Activated CD4-positive, alpha-beta T cell treated with anti-CD3 and anti-CD28 coated beads, Interleukin-2, amount 10 ng/mL, durations not matched to agents 24 days and 14 days (primary cell): ENCODE data around the gene ABCA1. TPM values are rescaled to one million over a fixed set of nuclear protein-coding genes. Genes with fewer than 3 reads are reported as not detected.
"Not testable (repeated sequence)": the region's sequence is repeated elsewhere in the genome, so short reads cannot be mapped to it uniquely, and the experiment has no call there.

Experiments
- DNase-seq: peaks from one replicate; pipeline ENCODE4 v3.0.0; 2022
- H3K27ac Mint-ChIP-seq: one replicate; pipeline ENCODE4 v1.8.0; 2022; ENCODE audit warnings: mild to moderate bottlenecking, mixed read lengths
- H3K27me3 Mint-ChIP-seq: one replicate; pipeline ENCODE4 v1.8.0; 2022; ENCODE audit warnings: mixed read lengths
- H3K36me3 Mint-ChIP-seq: one replicate; pipeline ENCODE4 v1.8.0; 2022; ENCODE audit warnings: low read depth, mild to moderate bottlenecking, mixed read lengths
- H3K4me1 Mint-ChIP-seq: one replicate; pipeline ENCODE4 v1.8.0; 2021; ENCODE audit warnings: mixed read lengths
- H3K4me3 Mint-ChIP-seq: one replicate; pipeline ENCODE4 v1.8.0; 2022; ENCODE audit warnings: mild to moderate bottlenecking, moderate library complexity, mixed read lengths
- H3K9me3 Mint-ChIP-seq: one replicate; pipeline ENCODE4 v1.8.0; 2021; ENCODE audit warnings: mixed read lengths
- intact Hi-C: fragments of 100-400 bp; cut with micrococcal nuclease; formaldehyde crosslinking; loops from one replicate; pipeline ENCODE4 v1.15.1; 2023
- total RNA-seq: library from RNA; stranded (reverse); gene quantifications from 2 replicates; pipeline ENCODE4 v1.2.3, GENCODE V29; 2022

ABCA1 gene
- total RNA-seq, 1 donor from 2014 or later = 0.56 TPM

DNA sequence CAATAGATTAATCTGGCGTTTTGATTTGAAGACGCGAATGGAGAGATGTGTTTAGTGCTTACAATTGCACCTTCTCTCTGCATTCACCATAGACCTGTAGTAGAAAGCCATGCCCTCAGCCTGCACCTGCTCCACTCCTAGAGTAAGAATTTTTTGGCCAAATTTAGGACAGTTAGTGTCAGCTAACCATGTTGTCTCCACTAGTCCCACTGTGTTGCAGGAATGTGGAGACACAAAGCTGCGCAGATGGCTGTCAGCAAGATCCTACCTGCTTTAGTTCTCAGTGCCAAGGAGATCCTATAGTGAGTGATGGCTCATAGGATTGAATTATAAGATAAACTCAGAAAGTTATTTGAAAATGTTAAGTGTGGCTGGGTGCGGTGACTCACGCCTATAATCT, 35.1 kb upstream of the ABCA1 start:
- intact Hi-C loops = loop anchor here (10.0 kb wide), 1 partner anchor 282 kb away; the partner anchor contains the start of gene SLC44A1
- DNase-seq = no peak
- Mint-ChIP-seq H3K27ac (no peak overlapping the region), H3K27me3 (no peaks in the 10 kb centered on the region), H3K9me3 (no peaks in the 10 kb centered on the region), H3K4me1 (peaks cover 29% of the 10 kb centered on the region), H3K36me3 (no peaks in the 10 kb centered on the region), H3K4me3 (no peak overlapping the region)

GRCh38 chr9:104961701-104962359, 33.9 kb upstream of the ABCA1 start:
- H3K36me3 Mint-ChIP-seq = no peaks in the 10 kb centered on the region
- peak overlapping the region; percentile 75 for H3K27ac Mint-ChIP-seq
- H3K27me3 Mint-ChIP-seq = no peaks in the 10 kb centered on the region
- DNase-seq = no peak
- H3K4me3 Mint-ChIP-seq = no peak overlapping the region
- no peaks in the 10 kb centered on the region for H3K9me3 Mint-ChIP-seq
- intact Hi-C loops = loop anchor here (1.0 to 10.0 kb wide), 4 partner anchors 29 to 283 kb away; partner anchors contain the start of genes ABCA1 and SLC44A1
- peaks cover 28% of the 10 kb centered on the region for H3K4me1 Mint-ChIP-seq

- Mint-ChIP-seq H3K36me3 (no peaks in the 10 kb centered on the region), H3K27me3 (no peaks in the 10 kb centered on the region)
These were observed 33.3 kb upstream of the ABCA1 start for GRCh38 chr9:104961238-104961637.

DNA sequence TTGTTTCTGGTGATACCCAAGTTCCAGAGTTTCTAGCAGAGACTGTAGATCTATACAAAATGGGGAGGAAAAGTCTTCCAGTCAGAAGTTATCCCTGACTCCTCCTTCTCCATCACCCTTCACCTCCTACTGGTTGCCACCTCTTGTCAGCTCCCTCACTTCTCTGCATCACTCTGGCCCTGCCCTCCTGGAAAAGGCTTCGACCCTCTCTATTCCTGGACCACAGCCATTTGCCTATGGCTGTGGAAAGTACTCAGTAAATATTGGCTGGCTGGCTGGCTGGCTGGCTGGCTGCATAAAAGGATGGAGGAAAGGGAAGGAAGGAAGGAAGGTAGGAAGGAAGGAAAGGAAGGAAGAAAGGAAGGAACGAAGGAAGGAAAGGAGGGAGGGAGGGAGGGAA, 32.7 kb upstream of the ABCA1 start:
- H3K4me1 Mint-ChIP-seq = peaks cover 28% of the 10 kb centered on the region
- no peaks in the 10 kb centered on the region for H3K36me3 Mint-ChIP-seq
- H3K27me3 Mint-ChIP-seq = no peaks in the 10 kb centered on the region
- H3K9me3 Mint-ChIP-seq = no peaks in the 10 kb centered on the region
- peak overlapping the region; percentile 74 for H3K27ac Mint-ChIP-seq
- peak overlapping the region; percentile 42 for H3K4me3 Mint-ChIP-seq
- no peak for DNase-seq
- intact Hi-C loops = loop anchor here (1.0 to 10.0 kb wide), 4 partner anchors 31 to 284 kb away; partner anchors contain the start of genes ABCA1 and SLC44A1

More at GRCh38 chr9:104961238-104961637, 33.3 kb upstream of the ABCA1 start:
- intact Hi-C loops = loop anchor here (1.0 to 10.0 kb wide), 4 partner anchors 30 to 284 kb away; partner anchors contain the start of genes ABCA1 and SLC44A1
- Mint-ChIP-seq H3K4me1 (peaks cover 28% of the 10 kb centered on the region), H3K9me3 (no peaks in the 10 kb centered on the region), H3K27ac (peak overlapping the region; percentile 75), H3K4me3 (peak overlapping the region; percentile 48)
- peak; percentile 87 for DNase-seq

GRCh38 chr9:104958751-104959150, 30.8 kb upstream of the ABCA1 start:
- Mint-ChIP-seq H3K4me1 (peaks cover 28% of the 10 kb centered on the region), H3K9me3 (no peaks in the 10 kb centered on the region), H3K36me3 (no peaks in the 10 kb centered on the region), H3K4me3 (no peak overlapping the region), H3K27me3 (no peaks in the 10 kb centered on the region), H3K27ac (no peak overlapping the region)
- intact Hi-C loops = no loop called here
- DNase-seq = no peak

DNA sequence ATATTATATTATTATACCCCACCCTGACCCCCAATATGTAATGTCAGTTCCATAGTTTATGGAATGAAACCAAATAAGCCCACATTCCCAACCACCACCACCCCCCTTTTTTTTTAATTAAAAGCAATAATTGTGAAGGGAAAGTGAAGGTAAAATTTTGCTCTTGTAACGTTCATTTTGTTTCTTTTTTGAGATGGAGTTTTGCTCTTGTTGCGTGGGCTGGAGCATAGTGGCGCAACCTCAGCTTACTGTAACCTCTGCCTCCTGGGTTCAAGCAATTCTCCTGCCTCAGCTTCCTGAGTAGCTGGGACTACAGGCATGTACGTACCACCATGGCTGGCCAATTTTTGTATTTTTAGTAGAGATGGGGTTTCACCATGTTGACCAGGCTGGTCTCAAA, 30.1 kb upstream of the ABCA1 start:
- H3K36me3 Mint-ChIP-seq, H3K27ac Mint-ChIP-seq, H3K27me3 Mint-ChIP-seq, DNase-seq, H3K9me3 Mint-ChIP-seq, H3K4me3 Mint-ChIP-seq, intact Hi-C loops: not testable (repeated sequence)
- H3K4me1 Mint-ChIP-seq = peaks cover 28% of the 10 kb centered on the region

GRCh38 chr9:104951487-104951886, 23.5 kb upstream of the ABCA1 start:
- no peaks in the 10 kb centered on the region for H3K9me3 Mint-ChIP-seq
- intact Hi-C loops = no loop called here
- H3K27ac Mint-ChIP-seq = no peak overlapping the region
- no peaks in the 10 kb centered on the region for H3K27me3 Mint-ChIP-seq
- peaks cover 2% of the 10 kb centered on the region for H3K4me1 Mint-ChIP-seq
- no peaks in the 10 kb centered on the region for H3K36me3 Mint-ChIP-seq
- no peak for DNase-seq
- no peak overlapping the region for H3K4me3 Mint-ChIP-seq

GRCh38 chr9:104950838-104951237, 22.9 kb upstream of the ABCA1 start:
- intact Hi-C loops = no loop called here
- H3K36me3 Mint-ChIP-seq = no peaks in the 10 kb centered on the region

DNA sequence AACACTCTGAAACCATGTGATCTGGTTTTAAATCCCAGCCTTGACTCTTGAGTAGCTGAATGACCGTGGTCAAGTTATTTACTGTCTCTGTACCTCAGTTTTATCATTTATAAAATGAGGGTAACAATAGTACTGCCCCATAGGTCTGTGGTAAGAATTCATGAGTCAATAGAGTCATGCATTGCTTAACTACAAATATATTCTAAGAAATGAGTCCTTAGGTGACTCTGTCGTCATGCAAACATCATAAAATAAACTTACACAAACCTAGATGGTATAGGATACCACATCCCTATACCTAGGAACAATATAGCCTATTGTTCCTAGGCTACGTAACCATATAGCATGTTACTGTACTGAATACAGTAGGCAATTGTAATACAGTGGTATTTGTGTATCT, 20.3 kb upstream of the ABCA1 start:
- intact Hi-C loops = no loop called here

More at GRCh38 chr9:104950838-104951237, 22.9 kb upstream of the ABCA1 start:
- no peaks in the 10 kb centered on the region for H3K9me3 Mint-ChIP-seq
- DNase-seq = no peak
- no peak overlapping the region for H3K4me3 Mint-ChIP-seq
- H3K27ac Mint-ChIP-seq = no peak overlapping the region
- no peaks in the 10 kb centered on the region for H3K27me3 Mint-ChIP-seq
- peaks cover 2% of the 10 kb centered on the region for H3K4me1 Mint-ChIP-seq

DNA sequence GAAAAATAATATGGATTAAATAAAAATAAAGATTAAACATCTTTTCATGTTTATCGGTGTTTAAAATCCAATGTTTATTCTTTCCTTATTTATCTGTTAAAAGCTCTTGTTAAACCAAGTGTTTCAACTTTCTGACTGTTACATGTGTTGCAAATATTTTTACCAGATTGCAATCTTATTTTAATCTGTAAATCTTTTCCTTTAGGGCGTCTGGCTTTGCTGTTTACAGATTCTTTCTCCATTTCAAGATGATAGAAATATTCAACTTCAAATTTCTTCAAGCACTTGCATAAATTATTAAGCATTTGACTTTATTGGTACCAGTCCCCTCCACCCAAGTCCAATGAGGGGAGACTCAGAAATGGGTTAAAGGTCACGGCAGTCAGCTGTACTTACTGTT, 16.9 kb upstream of the ABCA1 start:
- Mint-ChIP-seq H3K27ac (no peak overlapping the region), H3K9me3 (no peaks in the 10 kb centered on the region), H3K36me3 (no peaks in the 10 kb centered on the region), H3K4me3 (no peak overlapping the region), H3K27me3 (no peaks in the 10 kb centered on the region), H3K4me1 (peaks cover 14% of the 10 kb centered on the region)
- DNase-seq = no peak
- intact Hi-C loops = no loop called here

More for the DNA sequence above, 20.3 kb upstream of the ABCA1 start:
- Mint-ChIP-seq H3K27ac (no peak overlapping the region), H3K36me3 (no peaks in the 10 kb centered on the region), H3K27me3 (no peaks in the 10 kb centered on the region), H3K4me1 (peaks cover 2% of the 10 kb centered on the region), H3K4me3 (no peak overlapping the region), H3K9me3 (no peaks in the 10 kb centered on the region)
- DNase-seq = no peak

DNA sequence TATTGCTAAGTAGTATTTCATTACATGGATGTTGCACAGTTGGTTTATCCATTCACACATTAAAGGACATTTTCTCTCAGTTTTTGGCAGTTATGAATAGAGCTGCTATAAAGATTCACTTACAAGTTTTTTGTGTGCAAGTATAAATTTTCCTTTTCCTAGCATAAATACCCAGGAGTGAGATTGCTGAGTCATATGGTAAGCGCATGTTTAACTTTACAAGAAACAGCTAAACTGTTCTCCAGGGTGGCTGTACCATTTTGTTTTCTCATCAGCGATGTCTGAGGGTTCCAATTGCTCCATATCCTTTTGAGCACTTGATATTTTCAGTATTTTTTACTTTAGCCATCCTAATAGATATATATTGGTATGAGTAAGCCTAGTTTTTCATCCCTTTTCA, 16.4 kb upstream of the ABCA1 start:
- intact Hi-C loops = no loop called here
- peaks cover 14% of the 10 kb centered on the region for H3K4me1 Mint-ChIP-seq
- H3K9me3 Mint-ChIP-seq = no peaks in the 10 kb centered on the region
- H3K27me3 Mint-ChIP-seq = no peaks in the 10 kb centered on the region
- no peaks in the 10 kb centered on the region for H3K36me3 Mint-ChIP-seq
- H3K4me3 Mint-ChIP-seq = no peak overlapping the region
- H3K27ac Mint-ChIP-seq = no peak overlapping the region
- no peak for DNase-seq

DNA sequence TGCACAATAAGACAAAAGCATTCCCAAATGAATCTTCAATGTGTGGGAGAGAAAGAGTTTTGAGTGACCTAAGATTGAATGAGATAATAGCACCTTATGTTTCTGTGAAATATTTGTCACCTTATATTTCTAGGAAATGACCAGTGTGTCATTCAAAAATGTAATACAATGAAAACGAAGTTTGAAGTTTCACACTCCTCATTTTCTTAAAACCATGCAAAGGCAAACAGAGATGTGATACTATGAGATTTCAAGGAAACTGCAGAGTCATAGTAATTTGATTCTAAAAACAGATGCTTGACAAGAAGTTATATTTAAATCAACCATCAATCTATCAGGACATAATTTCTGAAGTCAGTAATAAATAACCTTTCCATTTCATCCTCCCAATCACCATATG, 13.6 kb upstream of the ABCA1 start:
- peaks cover 12% of the 10 kb centered on the region for H3K4me1 Mint-ChIP-seq
- H3K9me3 Mint-ChIP-seq = no peaks in the 10 kb centered on the region
- H3K27me3 Mint-ChIP-seq = no peaks in the 10 kb centered on the region
- intact Hi-C loops = no loop called here
- DNase-seq = no peak
- no peak overlapping the region for H3K4me3 Mint-ChIP-seq
- no peaks in the 10 kb centered on the region for H3K36me3 Mint-ChIP-seq
- no peak overlapping the region for H3K27ac Mint-ChIP-seq

DNA sequence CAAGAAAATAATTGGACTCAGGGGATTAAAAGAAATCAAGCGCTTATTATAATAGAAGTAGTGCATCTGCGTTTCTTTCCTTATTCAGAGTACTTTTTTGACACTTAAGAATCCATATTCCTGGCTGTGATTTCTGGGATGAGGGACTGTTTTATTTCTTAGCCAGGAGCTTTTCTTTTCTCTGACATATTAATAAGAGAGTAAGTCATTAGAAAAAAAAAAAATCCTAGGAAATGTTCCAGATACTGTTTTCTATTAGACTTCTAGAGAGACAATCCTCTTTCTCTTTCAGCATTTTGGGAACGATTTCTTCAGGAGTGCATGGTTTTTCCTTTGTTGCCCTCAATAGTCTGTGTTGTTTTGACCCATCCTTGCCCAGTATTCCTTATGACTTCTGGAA, 8.3 kb upstream of the ABCA1 start:
- peaks cover 5% of the 10 kb centered on the region for H3K4me1 Mint-ChIP-seq
- H3K27ac Mint-ChIP-seq = no peak overlapping the region
- no peaks in the 10 kb centered on the region for H3K36me3 Mint-ChIP-seq
- H3K4me3 Mint-ChIP-seq = no peak overlapping the region
- no peak for DNase-seq
- H3K27me3 Mint-ChIP-seq = peaks cover 4% of the 10 kb centered on the region
- no peaks in the 10 kb centered on the region for H3K9me3 Mint-ChIP-seq
- intact Hi-C loops = no loop called here

DNA sequence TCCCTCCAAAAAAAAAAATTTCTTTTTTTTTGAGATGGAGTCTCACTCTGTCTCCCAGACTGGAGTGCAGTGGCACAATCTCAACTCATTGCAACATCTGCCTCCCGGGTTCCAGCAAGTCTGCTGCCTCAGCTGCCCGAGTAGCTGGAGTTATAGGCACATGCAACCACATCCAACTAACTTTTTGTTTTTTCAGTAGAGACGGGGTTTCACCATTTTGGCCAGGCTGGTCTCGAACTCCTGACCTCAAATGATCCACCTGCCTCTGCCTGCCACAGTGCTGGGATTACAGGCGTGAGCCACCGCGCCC, 7.5 kb upstream of the ABCA1 start:
- H3K27me3 Mint-ChIP-seq, H3K9me3 Mint-ChIP-seq, H3K27ac Mint-ChIP-seq, H3K36me3 Mint-ChIP-seq, H3K4me1 Mint-ChIP-seq, H3K4me3 Mint-ChIP-seq, intact Hi-C loops, DNase-seq: not testable (repeated sequence)
